Breast epithelium (tissue), 3 donors: ENCODE results near the gene NLK.

Source experiments
- CTCF ChIP-seq, 3 donors: fragments of 450-650 bp; IDR thresholded peaks; one replicate each; pipeline ENCODE4 v1.5.1; 2016 to 2017; ENCODE audit warnings: antibody characterized with exemption in 3 of 3, mild to moderate bottlenecking in 3 of 3, moderate library complexity in 3 of 3
- POLR2AphosphoS5 ChIP-seq, 3 donors: sonication (generic); formaldehyde crosslinking; IDR thresholded peaks; one replicate each; pipeline ENCODE4 v1.6.1; 2017; ENCODE audit warnings: antibody characterized with exemption in 3 of 3

DNA sequence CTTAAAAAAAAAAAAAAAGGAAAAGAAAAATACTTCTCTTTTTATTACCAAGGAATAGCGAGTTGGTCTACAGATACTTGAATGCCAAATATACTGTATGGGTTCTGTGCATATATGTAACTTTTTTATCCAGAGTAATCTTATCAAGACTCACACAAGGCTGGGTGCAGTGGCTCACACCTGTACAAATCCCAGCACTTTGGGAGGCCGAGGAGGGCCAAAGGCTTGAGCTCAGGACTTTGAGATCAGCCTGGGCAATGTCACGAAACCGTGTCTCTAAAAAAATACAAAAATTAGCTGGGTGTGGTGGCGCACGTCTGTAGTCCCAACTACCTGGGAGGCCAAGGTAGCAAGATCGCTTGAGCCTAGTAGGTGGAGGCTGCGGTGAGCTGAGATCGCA lies 139.1 kb downstream of the NLK start:
- TF ChIP-seq CTCF (IDR thresholded peaks at IDR 0.05), result no peak
- no peak for TF ChIP-seq POLR2AphosphoS5 (IDR thresholded peaks at IDR 0.05)
